ENCODE measurements around the gene KLHL29. TPM values are rescaled to one million over a fixed set of nuclear protein-coding genes. Genes with fewer than 3 reads are reported as not detected.

KLHL29 gene
- total RNA-seq, 1 donor from 2014 or later, result 5.0 TPM

- DNase-seq (ENCODE audit: extremely low spot score, unreplicated experiment), result no peak
- Mint-ChIP-seq H3K27ac (ENCODE audit: unreplicated experiment) (no peak overlapping the region), H3K9me3 (ENCODE audit: unreplicated experiment) (no peaks in the 10 kb centered on the region), H3K27me3 (ENCODE audit: unreplicated experiment) (peaks cover 16% of the 10 kb centered on the region), H3K4me3 (ENCODE audit: unreplicated experiment) (no peak overlapping the region), H3K36me3 (ENCODE audit: unreplicated experiment) (peaks cover 2% of the 10 kb centered on the region), H3K4me1 (ENCODE audit: unreplicated experiment) (peaks cover 66% of the 10 kb centered on the region)
- TF ChIP-seq, protein P1, sequence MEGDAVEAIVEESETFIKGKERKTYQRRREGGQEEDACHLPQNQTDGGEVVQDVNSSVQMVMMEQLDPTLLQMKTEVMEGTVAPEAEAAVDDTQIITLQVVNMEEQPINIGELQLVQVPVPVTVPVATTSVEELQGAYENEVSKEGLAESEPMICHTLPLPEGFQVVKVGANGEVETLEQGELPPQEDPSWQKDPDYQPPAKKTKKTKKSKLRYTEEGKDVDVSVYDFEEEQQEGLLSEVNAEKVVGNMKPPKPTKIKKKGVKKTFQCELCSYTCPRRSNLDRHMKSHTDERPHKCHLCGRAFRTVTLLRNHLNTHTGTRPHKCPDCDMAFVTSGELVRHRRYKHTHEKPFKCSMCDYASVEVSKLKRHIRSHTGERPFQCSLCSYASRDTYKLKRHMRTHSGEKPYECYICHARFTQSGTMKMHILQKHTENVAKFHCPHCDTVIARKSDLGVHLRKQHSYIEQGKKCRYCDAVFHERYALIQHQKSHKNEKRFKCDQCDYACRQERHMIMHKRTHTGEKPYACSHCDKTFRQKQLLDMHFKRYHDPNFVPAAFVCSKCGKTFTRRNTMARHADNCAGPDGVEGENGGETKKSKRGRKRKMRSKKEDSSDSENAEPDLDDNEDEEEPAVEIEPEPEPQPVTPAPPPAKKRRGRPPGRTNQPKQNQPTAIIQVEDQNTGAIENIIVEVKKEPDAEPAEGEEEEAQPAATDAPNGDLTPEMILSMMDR (IDR thresholded peaks at IDR 0.05), result no peak
Observed at GRCh38 chr2:23545396-23545795, 160.4 kb downstream of the KLHL29 start.

GRCh38 chr2:23545811-23546210 lies 160.8 kb downstream of the KLHL29 start:
- H3K4me1 Mint-ChIP-seq (ENCODE audit: unreplicated experiment), result peaks cover 69% of the 10 kb centered on the region
- peaks cover 2% of the 10 kb centered on the region for H3K36me3 Mint-ChIP-seq (ENCODE audit: unreplicated experiment)
- TF ChIP-seq, protein P1 (IDR thresholded peaks at IDR 0.05), result no peak
- no peaks in the 10 kb centered on the region for H3K9me3 Mint-ChIP-seq (ENCODE audit: unreplicated experiment)
- H3K27me3 Mint-ChIP-seq (ENCODE audit: unreplicated experiment), result peaks cover 16% of the 10 kb centered on the region
- no peak overlapping the region for H3K4me3 Mint-ChIP-seq (ENCODE audit: unreplicated experiment)
- no peak overlapping the region for H3K27ac Mint-ChIP-seq (ENCODE audit: unreplicated experiment)
- no peak for DNase-seq (ENCODE audit: extremely low spot score, unreplicated experiment)

DNA sequence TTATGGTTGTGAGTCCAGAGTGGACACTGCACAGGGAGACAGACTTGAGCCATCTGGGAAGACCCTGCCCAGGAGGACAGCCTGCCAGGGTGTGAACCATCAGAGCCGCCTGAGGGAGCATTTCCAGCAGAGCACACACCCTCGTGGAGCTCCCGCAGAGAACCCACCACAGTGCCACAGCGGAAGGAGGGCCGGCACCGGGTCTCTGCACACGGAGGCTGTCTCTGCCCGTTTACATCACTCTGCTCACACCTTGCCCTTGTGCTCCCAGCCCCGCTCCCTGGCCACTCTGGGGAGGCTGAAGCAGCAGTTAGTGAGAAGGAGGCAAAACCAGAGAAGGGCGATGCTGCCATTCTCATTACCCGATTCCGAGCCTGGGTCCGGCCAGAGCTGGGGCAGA lies 161.9 kb downstream of the KLHL29 start:
- Mint-ChIP-seq H3K27me3 (ENCODE audit: unreplicated experiment) (peaks cover 16% of the 10 kb centered on the region), H3K4me3 (ENCODE audit: unreplicated experiment) (no peak overlapping the region), H3K27ac (ENCODE audit: unreplicated experiment) (no peak overlapping the region), H3K36me3 (ENCODE audit: unreplicated experiment) (peaks cover 2% of the 10 kb centered on the region), H3K4me1 (ENCODE audit: unreplicated experiment) (peaks cover 66% of the 10 kb centered on the region), H3K9me3 (ENCODE audit: unreplicated experiment) (no peaks in the 10 kb centered on the region)
- TF ChIP-seq, protein P1 (IDR thresholded peaks at IDR 0.05), result no peak
- no peak for DNase-seq (ENCODE audit: extremely low spot score, unreplicated experiment)

- H3K36me3 Mint-ChIP-seq (ENCODE audit: unreplicated experiment), result peaks cover 2% of the 10 kb centered on the region
- no peak overlapping the region for H3K27ac Mint-ChIP-seq (ENCODE audit: unreplicated experiment)
Observed at GRCh38 chr2:23547725-23548124, 162.7 kb downstream of the KLHL29 start.

DNA sequence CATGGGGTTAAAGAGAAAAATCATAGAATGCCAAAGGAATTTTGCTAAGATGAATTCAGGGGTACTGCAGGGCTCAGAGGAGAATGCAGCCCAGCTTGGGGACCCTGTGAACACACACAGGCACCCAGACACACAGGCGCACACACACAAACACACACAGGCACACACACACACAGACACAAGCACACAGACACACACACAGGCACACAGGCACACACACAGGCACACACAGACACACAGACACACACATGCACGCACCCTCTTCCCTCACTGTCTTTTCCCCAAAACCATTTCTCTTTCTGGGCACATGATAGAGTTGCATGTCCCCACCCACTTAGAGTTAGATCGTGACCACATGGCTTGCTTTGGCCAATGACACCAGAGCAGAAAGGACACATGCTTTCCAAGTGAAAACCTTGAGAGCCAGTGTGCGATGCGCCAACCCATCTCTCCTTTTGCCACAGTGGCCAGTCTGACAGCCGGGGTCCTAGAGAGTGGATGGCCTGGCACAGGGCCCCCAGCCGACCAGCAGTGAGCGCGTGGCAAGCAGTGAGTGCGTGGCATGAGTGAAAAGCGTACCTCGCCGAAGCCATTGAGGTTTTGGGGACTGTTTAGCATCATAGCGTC lies 163.3 kb downstream of the KLHL29 start:
- Mint-ChIP-seq H3K27me3 (ENCODE audit: unreplicated experiment) (peaks cover 4% of the 10 kb centered on the region), H3K4me3 (ENCODE audit: unreplicated experiment) (no peak overlapping the region), H3K27ac (ENCODE audit: unreplicated experiment) (no peak overlapping the region), H3K36me3 (ENCODE audit: unreplicated experiment) (peaks cover 2% of the 10 kb centered on the region), H3K9me3 (ENCODE audit: unreplicated experiment) (no peaks in the 10 kb centered on the region), H3K4me1 (ENCODE audit: unreplicated experiment) (peaks cover 60% of the 10 kb centered on the region)
- TF ChIP-seq, protein P1 (IDR thresholded peaks at IDR 0.05), result no peak
- no peak for DNase-seq (ENCODE audit: extremely low spot score, unreplicated experiment)

More at GRCh38 chr2:23547725-23548124, 162.7 kb downstream of the KLHL29 start:
- peaks cover 63% of the 10 kb centered on the region for H3K4me1 Mint-ChIP-seq (ENCODE audit: unreplicated experiment)
- H3K27me3 Mint-ChIP-seq (ENCODE audit: unreplicated experiment), result peaks cover 9% of the 10 kb centered on the region
- no peak overlapping the region for H3K4me3 Mint-ChIP-seq (ENCODE audit: unreplicated experiment)
- DNase-seq (ENCODE audit: extremely low spot score, unreplicated experiment), result no peak
- TF ChIP-seq, protein P1 (IDR thresholded peaks at IDR 0.05), result no peak
- no peaks in the 10 kb centered on the region for H3K9me3 Mint-ChIP-seq (ENCODE audit: unreplicated experiment)
